HG03280 (cell line): Measurements from ENCODE around the gene ARHGDIG.
"Not testable (repeated sequence)": the region's sequence is repeated elsewhere in the genome, so short reads cannot be mapped to it uniquely, and the experiment has no call there.

Experiments
- ATAC-seq: cut with Tn5 transposase; IDR thresholded peaks from one replicate; pipeline ENCODE4 v1.9.1; 2021; ENCODE audit warnings: mild to moderate bottlenecking, moderate library complexity; ENCODE audit not compliant: unreplicated experiment

Gene ARHGDIG

GRCh38 chr16:263182-263774 lies 17.1 kb upstream of the ARHGDIG start:
- no peak for ATAC-seq

DNA sequence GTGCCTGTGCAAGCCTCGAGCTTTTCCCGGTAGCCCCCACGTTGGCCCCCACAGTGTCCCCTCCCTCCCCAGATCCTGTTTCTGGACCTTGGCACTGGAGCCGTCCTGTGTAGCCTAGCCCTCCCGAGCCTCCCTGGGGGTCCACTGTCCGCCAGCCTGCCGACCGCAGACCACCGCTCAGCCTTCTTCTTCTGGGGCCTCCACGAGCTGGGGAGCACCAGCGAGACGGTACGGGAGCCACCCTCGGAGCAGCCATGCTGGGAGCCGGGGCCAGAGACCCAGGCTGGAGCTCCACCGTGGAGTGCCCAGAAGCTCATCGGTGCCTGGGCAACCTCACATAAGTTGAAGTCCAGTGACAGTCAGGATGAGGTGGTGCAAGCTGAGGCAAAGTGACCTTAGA lies 16.4 kb upstream of the ARHGDIG start:
- no peak for ATAC-seq

DNA sequence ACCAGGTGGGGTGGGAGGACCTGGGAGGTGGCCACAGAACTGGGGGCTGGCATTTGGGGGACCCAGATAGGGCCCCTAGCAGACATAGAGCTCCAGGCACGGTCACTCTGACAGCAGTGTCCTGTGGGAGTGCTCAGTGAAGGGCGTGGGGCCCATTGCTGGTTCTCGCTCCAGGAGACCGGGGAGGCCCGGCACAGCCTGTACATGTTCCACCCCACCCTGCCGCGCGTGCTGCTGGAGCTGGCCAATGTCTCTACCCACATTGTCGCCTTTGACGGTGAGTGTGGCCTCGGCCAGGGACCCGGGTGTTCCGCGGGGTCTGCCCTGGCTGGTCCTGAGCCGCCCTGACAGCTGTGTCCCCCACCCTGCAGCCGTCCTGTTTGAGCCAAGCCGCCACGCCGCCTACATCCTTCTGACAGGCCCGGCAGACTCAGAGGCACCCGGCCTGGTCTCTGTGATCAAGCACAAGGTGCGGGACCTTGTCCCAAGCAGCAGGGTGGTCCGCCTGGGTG lies 15.9 kb upstream of the ARHGDIG start:
- no peak for ATAC-seq

DNA sequence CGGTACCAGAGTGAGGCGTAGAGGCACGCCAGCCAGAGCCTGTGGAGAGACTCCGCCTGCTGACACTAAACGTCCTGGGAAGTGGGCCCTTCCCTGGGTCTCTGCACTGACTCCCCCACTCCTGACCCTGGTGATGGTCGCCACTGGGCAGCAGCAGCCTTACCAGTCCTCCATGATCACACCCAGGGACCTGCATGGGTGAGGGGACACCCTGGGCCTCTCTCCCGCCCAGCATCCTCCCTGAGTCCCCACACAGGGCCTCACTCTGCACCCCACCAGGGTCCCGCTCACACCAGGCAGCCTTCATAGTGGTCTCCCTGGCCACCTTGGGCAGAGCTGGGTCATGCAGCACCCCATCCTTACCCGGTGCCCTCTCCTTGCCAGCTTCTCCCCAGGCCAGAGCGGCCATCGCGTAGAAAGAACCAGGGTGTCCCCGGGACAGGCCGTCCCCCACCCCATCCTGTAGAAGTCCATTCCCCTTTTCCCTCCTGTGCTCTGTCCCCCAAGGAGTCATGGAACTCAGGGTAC lies 15.3 kb upstream of the ARHGDIG start:
- ATAC-seq: no peak

DNA sequence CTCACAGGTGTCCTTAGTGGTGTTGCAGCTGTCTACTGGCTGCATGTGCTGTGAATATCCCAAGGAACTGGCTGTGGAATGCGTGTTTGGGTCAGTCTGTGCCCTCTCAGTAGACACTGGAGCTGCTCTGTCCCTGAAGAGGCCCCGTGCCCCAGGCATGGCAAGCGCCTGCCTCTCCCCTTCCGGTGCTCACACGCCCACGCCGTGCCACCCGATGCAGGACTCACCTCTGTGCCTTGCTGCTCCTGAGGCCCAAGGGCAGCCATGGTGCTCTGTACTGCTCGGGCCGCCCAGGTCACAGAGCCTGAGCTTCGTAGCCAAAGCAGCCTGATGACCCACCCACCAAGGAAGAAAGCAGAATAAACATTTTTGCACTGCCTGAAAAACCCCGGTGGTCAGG lies 14.7 kb upstream of the ARHGDIG start:
- ATAC-seq: no peak

- ATAC-seq: no peak
Observed at GRCh38 chr16:266258-267164, 13.9 kb upstream of the ARHGDIG start.

- not testable (repeated sequence) for ATAC-seq
Observed at GRCh38 chr16:267562-267961, 12.8 kb upstream of the ARHGDIG start.

- ATAC-seq: no peak
Observed at GRCh38 chr16:268141-269053, 12.0 kb upstream of the ARHGDIG start.

GRCh38 chr16:269061-269796 lies 11.2 kb upstream of the ARHGDIG start:
- ATAC-seq: no peak

DNA sequence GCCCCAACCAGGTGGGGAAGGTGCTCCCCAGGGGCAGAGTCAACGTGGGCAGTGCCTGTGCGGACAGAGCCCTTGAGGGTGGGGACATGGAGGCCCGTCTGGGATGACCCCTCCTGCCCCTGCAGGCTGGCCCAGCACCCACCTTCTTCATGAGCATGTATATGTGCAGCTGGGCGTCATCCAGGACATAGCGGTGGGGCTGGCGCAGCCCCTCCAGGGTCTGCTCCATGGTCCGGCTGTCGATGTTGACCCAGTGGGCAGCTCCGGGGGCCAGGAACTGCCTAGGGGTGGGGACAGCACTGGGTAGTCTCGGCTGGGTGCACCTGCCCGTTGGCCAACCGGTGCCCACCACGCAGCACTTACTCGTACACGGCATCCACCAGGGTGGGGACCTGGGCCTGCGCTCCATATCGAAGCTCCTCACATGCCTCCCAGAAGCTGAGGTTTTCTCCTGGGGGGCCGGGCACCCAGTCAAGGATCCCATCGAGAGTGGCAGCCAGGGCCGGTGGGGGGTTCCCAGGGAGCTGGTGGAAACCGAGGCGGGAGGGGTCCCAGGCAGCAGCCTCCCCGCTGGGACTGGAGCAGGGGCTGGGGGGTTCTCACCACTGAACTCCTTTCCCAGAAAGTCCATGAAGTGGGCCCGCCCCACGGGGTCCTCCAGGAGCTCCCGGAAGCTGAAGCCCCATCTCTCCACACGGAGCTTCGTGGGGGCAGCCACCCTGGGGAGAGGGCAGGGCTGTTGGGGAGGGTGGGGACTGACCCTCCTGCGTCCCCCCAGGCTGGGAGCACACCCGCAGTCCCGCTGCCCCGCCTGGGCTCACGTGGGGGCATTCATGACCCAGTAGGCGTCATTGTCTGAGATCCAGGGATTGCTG lies 9.8 kb upstream of the ARHGDIG start:
- ATAC-seq: no peak

DNA sequence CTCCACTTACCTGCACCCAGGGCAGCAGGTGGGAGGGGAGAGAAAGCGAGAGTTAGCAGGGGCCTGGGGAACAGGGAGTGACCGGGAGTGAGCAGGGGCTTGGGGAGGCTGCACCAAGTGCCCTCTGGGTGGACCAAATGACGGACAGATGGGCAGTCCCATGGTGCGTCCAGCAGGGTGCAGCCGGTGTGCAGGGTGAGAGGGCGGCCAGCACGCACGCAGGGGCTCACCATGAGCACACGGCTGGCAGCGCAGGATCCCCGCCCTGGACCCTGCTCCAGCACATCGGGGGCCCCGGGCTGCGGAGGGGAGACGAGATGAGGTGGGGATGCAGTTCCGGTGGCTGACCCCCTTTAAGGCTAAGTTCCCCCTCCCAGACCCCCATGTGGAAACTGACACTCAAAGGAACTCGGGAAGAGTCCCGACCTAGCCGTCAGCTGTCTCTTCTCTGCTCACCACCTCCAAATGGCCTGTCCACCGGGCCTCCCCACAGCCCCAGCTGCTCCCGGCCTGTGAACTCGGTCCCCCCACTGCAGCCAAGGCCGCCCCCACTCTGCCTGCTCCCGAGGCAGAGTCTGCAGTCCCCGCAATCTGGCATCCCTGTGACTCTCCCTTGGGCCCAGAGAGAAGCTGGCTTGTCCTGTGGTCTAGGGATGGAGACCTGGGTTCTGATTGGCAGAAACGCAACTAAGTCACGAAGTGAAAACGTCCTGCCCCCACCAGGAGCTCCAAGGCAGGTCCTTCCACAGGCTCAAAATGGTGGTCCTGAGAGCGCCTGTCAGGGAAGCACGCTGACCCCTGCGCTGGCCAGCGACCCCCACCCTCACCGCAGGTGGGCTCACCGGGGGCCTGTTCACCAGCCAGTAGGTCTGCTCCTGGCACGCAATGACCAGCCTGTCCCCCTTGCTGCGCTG lies 7.5 kb upstream of the ARHGDIG start:
- no peak for ATAC-seq

GRCh38 chr16:273547-274421 lies 6.6 kb upstream of the ARHGDIG start:
- no peak for ATAC-seq

GRCh38 chr16:275041-275641 lies 5.2 kb upstream of the ARHGDIG start:
- no peak for ATAC-seq

GRCh38 chr16:275786-276232 lies 4.6 kb upstream of the ARHGDIG start, which contains the start of gene RGS11:
Gene RGS11, minus strand, starts transcription at chr16:275944. Its CDS starts 33 bp downstream, at chr16:275911.
- ATAC-seq: no peak

- no peak for ATAC-seq
Observed at GRCh38 chr16:276426-277077, 3.8 kb upstream of the ARHGDIG start.

DNA sequence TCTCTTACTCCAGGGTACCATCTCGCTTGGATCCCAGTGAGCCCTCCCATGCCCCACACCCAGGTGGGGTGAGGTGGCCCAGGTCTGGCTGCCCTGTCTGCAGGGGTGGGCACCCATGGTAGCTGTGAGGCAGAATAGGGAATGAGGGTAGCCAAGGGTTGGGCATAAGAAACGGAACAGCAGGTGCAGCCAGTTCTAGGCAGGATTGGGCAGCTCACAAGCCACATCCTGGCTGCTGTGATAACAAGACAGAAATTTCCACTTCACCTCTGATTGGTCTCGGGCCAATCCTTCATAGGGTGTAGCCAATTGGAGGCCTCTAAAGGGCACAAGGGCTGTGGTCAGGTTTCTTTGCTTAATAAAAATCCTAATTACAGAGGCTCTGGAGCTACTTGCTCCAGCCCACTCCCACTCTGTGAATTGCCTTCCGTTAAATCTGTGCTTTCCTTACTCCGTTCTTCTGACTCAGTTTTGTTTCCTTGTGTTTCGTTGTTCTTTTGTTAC lies 1.5 kb upstream of the ARHGDIG start:
- no peak for ATAC-seq
